Mesenchymal stem cell (in vitro differentiated cells and primary cell): ENCODE data around the gene BIRC7.

Experiments
- DNase-seq: peaks from one replicate; pipeline ENCODE4 v3.0.0-alpha.2; 2013
- H2AFZ ChIP-seq: one replicate; pipeline ENCODE4 v1.6.1; 2013; ENCODE audit warnings: low read depth, mild to moderate bottlenecking, control low read depth, inconsistent platforms, low read length, moderate library complexity
- H2AK5ac ChIP-seq: 2 replicates; pipeline ENCODE4 v1.6.1; 2013; ENCODE audit warnings: low read length, moderate library complexity, mild to moderate bottlenecking, inconsistent platforms; ENCODE audit not compliant: severe bottlenecking
- H2BK120ac ChIP-seq: one replicate; pipeline ENCODE4 v1.6.1; 2013; ENCODE audit warnings: low read depth, mild to moderate bottlenecking, inconsistent platforms, low read length, moderate library complexity
- H2BK12ac ChIP-seq, 2 experiments: one replicate each; pipeline ENCODE4 v1.6.1; 2013; ENCODE audit warnings: inconsistent platforms in 2 of 2, low read length in 2 of 2, mild to moderate bottlenecking in 2 of 2, moderate library complexity in 2 of 2, control low read depth in 1 of 2
- H2BK15ac ChIP-seq: one replicate; pipeline ENCODE4 v1.6.1; 2013; ENCODE audit warnings: mild to moderate bottlenecking, low read depth, inconsistent platforms; ENCODE audit not compliant: poor library complexity, severe bottlenecking
- H2BK5ac ChIP-seq: 2 replicates; pipeline ENCODE4 v1.6.1; 2013; ENCODE audit warnings: low read depth, mild to moderate bottlenecking, low read length, control low read depth, inconsistent platforms; ENCODE audit not compliant: poor library complexity, severe bottlenecking
- H3K14ac ChIP-seq, 2 experiments: one replicate each; pipeline ENCODE4 v1.6.1; 2013; ENCODE audit warnings: inconsistent platforms in 2 of 2, low read length in 2 of 2, control low read depth in 1 of 2, mild to moderate bottlenecking in 1 of 2, moderate library complexity in 1 of 2
- H3K18ac ChIP-seq, 2 experiments: one replicate each; pipeline ENCODE4 v1.6.1; 2013; ENCODE audit warnings: inconsistent platforms in 2 of 2, low read length in 2 of 2, control low read depth in 1 of 2, low read depth in 1 of 2, mild to moderate bottlenecking in 1 of 2
- H3K23ac ChIP-seq, 2 experiments: one replicate each; pipeline ENCODE4 v1.6.1; 2013; ENCODE audit warnings: inconsistent platforms in 2 of 2, low read length in 2 of 2, mild to moderate bottlenecking in 2 of 2, moderate library complexity in 2 of 2, control low read depth in 1 of 2
- H3K27ac ChIP-seq: 2 replicates; pipeline ENCODE4 v1.5.1; 2013; ENCODE audit warnings: mild to moderate bottlenecking, moderate library complexity, low read length, control low read depth, inconsistent platforms; ENCODE audit not compliant: poor library complexity, severe bottlenecking
- H3K27me3 ChIP-seq, 2 experiments: 2 replicates each; pipeline versions ENCODE4 v1.6.1 to v1.7.0; 2013; ENCODE audit warnings: low read length in 2 of 2, mild to moderate bottlenecking in 2 of 2, moderate library complexity in 2 of 2, control low read depth in 1 of 2, inconsistent platforms in 1 of 2; ENCODE audit not compliant: control insufficient read depth in 1 of 2, insufficient read depth in 1 of 2
- H3K36me3 ChIP-seq, 2 experiments: 2 replicates each; pipeline versions ENCODE4 v1.6.1 to v1.7.0; 2013; ENCODE audit warnings: low read length in 2 of 2, control low read depth in 1 of 2, inconsistent platforms in 1 of 2, low read depth in 1 of 2, mild to moderate bottlenecking in 1 of 2; ENCODE audit not compliant: insufficient read depth in 2 of 2, control insufficient read depth in 1 of 2
- H3K4ac ChIP-seq, 2 experiments: one replicate each; pipeline ENCODE4 v1.6.1; 2013; ENCODE audit warnings: inconsistent platforms in 2 of 2, low read length in 2 of 2, mild to moderate bottlenecking in 2 of 2, moderate library complexity in 2 of 2, control low read depth in 1 of 2, low read depth in 1 of 2
- H3K4me1 ChIP-seq: 2 replicates; pipeline ENCODE4 v1.6.1; 2013; ENCODE audit warnings: low read depth, low read length, control low read depth; ENCODE audit not compliant: control insufficient read depth, insufficient read depth
- H3K4me2 ChIP-seq: 2 replicates; pipeline ENCODE4 v1.6.1; 2013; ENCODE audit warnings: low read length, mild to moderate bottlenecking, inconsistent platforms; ENCODE audit not compliant: poor library complexity, severe bottlenecking
- H3K4me3 ChIP-seq, 2 experiments: 2 replicates each; pipeline versions ENCODE4 v1.5.1 to v1.7.0; 2013; ENCODE audit warnings: low read length in 2 of 2, mild to moderate bottlenecking in 2 of 2, control low read depth in 1 of 2, low read depth in 1 of 2; ENCODE audit not compliant: insufficient read depth in 1 of 2
- H3K79me1 ChIP-seq: replicated peaks from 2 replicates; pipeline ENCODE4 v1.6.1; 2013; ENCODE audit warnings: mild to moderate bottlenecking, control low read depth, low read length, inconsistent platforms; ENCODE audit not compliant: poor library complexity, severe bottlenecking
- H3K9ac ChIP-seq: 2 replicates; pipeline ENCODE4 v1.7.0; 2013; ENCODE audit warnings: mild to moderate bottlenecking, low read length, moderate library complexity
- H3K9me3 ChIP-seq: 2 replicates; pipeline ENCODE4 v1.7.0; 2013; ENCODE audit warnings: mild to moderate bottlenecking, low read length; ENCODE audit not compliant: control insufficient read depth
- H4K8ac ChIP-seq: one replicate; pipeline ENCODE4 v1.6.1; 2013; ENCODE audit warnings: inconsistent platforms, mild to moderate bottlenecking, low read length, moderate library complexity
- H4K91ac ChIP-seq: one replicate; pipeline ENCODE4 v1.6.1; 2013; ENCODE audit warnings: mild to moderate bottlenecking, low read length, inconsistent platforms
- WGBS: methylation state at CpG from one replicate; pipeline ENCODE4 v1.1.7; 2013; ENCODE audit warnings: mixed read lengths; 5-methylcytosine and 5-hydroxymethylcytosine counted together

The BIRC7 gene

GRCh38 chr20:63242736-63243135 is 7.0 kb downstream of the BIRC7 start:
- H2BK12ac ChIP-seq, result no peak overlapping the region
- H3K18ac ChIP-seq, result no peak overlapping the region
- H2BK120ac ChIP-seq, result no peak overlapping the region
- peak overlapping the region; percentile 17 for H2BK15ac ChIP-seq
- H3K27ac ChIP-seq, result no peak overlapping the region
- no peak overlapping the region for H3K4me3 ChIP-seq
- no peaks in the 10 kb centered on the region for H3K79me1 ChIP-seq
- H4K8ac ChIP-seq, result no peak overlapping the region
- peaks cover 44% of the 10 kb centered on the region for H3K4me1 ChIP-seq
- WGBS, result 93% methylated on average over 21 of the region's 21 CpGs
- peaks cover 0 to 64% of the 10 kb centered on the region in 2 experiments for H3K36me3 ChIP-seq
- H2AFZ ChIP-seq, result no peak overlapping the region
- no peak overlapping the region for H2AK5ac ChIP-seq
- H3K4me2 ChIP-seq, result no peak overlapping the region
- H3K23ac ChIP-seq, result no peak overlapping the region
- no peak overlapping the region for H2BK5ac ChIP-seq
- no peak overlapping the region for H4K91ac ChIP-seq
- H3K9ac ChIP-seq, result no peak overlapping the region
- no peak for DNase-seq
- H3K9me3 ChIP-seq, result no peaks in the 10 kb centered on the region
- no peak overlapping the region for H3K4ac ChIP-seq
- peaks cover 0 to 40% of the 10 kb centered on the region in 2 experiments for H3K27me3 ChIP-seq
- H3K14ac ChIP-seq, result no peak overlapping the region

- Histone ChIP-seq H2BK120ac (no peak overlapping the region), H3K4me3 (no peak overlapping the region), H2BK15ac (peak overlapping the region; percentile 74), H3K4ac (no peak overlapping the region), H2AFZ (no peak overlapping the region), H3K18ac (no peak overlapping the region), H3K27me3 (peaks cover 0 to 49% of the 10 kb centered on the region in 2 experiments), H2BK5ac (no peak overlapping the region), H3K9ac (no peak overlapping the region), H3K23ac (no peak overlapping the region), H3K4me1 (peaks cover 48% of the 10 kb centered on the region), H2BK12ac (peak overlapping the region in 1 of 2 experiments; percentile 22), H4K91ac (no peak overlapping the region), H3K4me2 (no peak overlapping the region), H4K8ac (no peak overlapping the region), H3K9me3 (no peaks in the 10 kb centered on the region), H3K36me3 (peaks cover 0 to 74% of the 10 kb centered on the region in 2 experiments), H3K14ac (no peak overlapping the region), H3K79me1 (peaks cover 6% of the 10 kb centered on the region), H3K27ac (no peak overlapping the region), H2AK5ac (no peak overlapping the region)
- DNase-seq, result no peak
- 89% methylated on average over 25 of the region's 25 CpGs for WGBS
Observed at GRCh38 chr20:63243604-63244247, 8.0 kb downstream of the BIRC7 start.

- H4K8ac ChIP-seq, result no peak overlapping the region
- H3K14ac ChIP-seq, result no peak overlapping the region
- WGBS, result 93% methylated on average over 10 of the region's 10 CpGs
- H3K27me3 ChIP-seq, result peaks cover 0 to 57% of the 10 kb centered on the region in 2 experiments
- H2AFZ ChIP-seq, result no peak overlapping the region
- no peaks in the 10 kb centered on the region for H3K9me3 ChIP-seq
- no peak overlapping the region for H2BK15ac ChIP-seq
- no peak overlapping the region for H2BK120ac ChIP-seq
- H3K23ac ChIP-seq, result no peak overlapping the region
- no peak overlapping the region for H2AK5ac ChIP-seq
- peaks cover 0 to 75% of the 10 kb centered on the region in 2 experiments for H3K36me3 ChIP-seq
- H3K9ac ChIP-seq, result no peak overlapping the region
- no peak overlapping the region for H3K4me2 ChIP-seq
- H3K4me1 ChIP-seq, result peaks cover 50% of the 10 kb centered on the region
- H2BK5ac ChIP-seq, result no peak overlapping the region
- no peak overlapping the region for H2BK12ac ChIP-seq
- H4K91ac ChIP-seq, result no peak overlapping the region
- H3K4ac ChIP-seq, result no peak overlapping the region
- H3K27ac ChIP-seq, result no peak overlapping the region
- H3K18ac ChIP-seq, result no peak overlapping the region
- H3K4me3 ChIP-seq, result peak overlapping the region in 1 of 2 experiments; percentile 24
- DNase-seq, result no peak
- H3K79me1 ChIP-seq, result peaks cover 7% of the 10 kb centered on the region
Observed at GRCh38 chr20:63244468-63244867, 8.8 kb downstream of the BIRC7 start.

- no peak overlapping the region for H4K91ac ChIP-seq
- H2AFZ ChIP-seq, result no peak overlapping the region
- H3K27me3 ChIP-seq, result peaks cover 0 to 65% of the 10 kb centered on the region in 2 experiments
- no peak overlapping the region for H3K9ac ChIP-seq
- peak overlapping the region in 1 of 2 experiments; percentile 13 for H3K18ac ChIP-seq
- H2BK5ac ChIP-seq, result no peak overlapping the region
- no peak overlapping the region for H3K27ac ChIP-seq
- peak overlapping the region in 1 of 2 experiments; percentile 40 for H3K23ac ChIP-seq
- peaks cover 0 to 76% of the 10 kb centered on the region in 2 experiments for H3K36me3 ChIP-seq
- peak overlapping the region; percentile 14 for H3K4me2 ChIP-seq
- H3K79me1 ChIP-seq, result peaks cover 13% of the 10 kb centered on the region
- peak overlapping the region; percentile 48 for H4K8ac ChIP-seq
- H2AK5ac ChIP-seq, result peak overlapping the region; percentile 24
- peaks cover 55% of the 10 kb centered on the region for H3K4me1 ChIP-seq
- peak overlapping the region in 1 of 2 experiments; percentile 1 for H3K14ac ChIP-seq
- no peak overlapping the region for H3K4ac ChIP-seq
- 38% methylated on average over 47 of the region's 50 CpGs for WGBS
- H2BK120ac ChIP-seq, result no peak overlapping the region
- no peaks in the 10 kb centered on the region for H3K9me3 ChIP-seq
- H3K4me3 ChIP-seq, result no peak overlapping the region
- no peak overlapping the region for H2BK15ac ChIP-seq
- no peak overlapping the region for H2BK12ac ChIP-seq
- no peak for DNase-seq
Observed at GRCh38 chr20:63246490-63247288, 11.0 kb downstream of the BIRC7 start.
